SK-N-SH (cell line): ENCODE measurements around the gene RBBP8NL. TPM values are rescaled to one million over a fixed set of nuclear protein-coding genes. Genes with fewer than 3 reads are reported as not detected.

Source experiments
- CTCF ChIA-PET: fragments of 300-600, 350-600 bp; formaldehyde crosslinking; extraction: SDS; loops from one replicate; lab custom pipeline; 2021; lab: Yijun Ruan, JAX
- POLR2A ChIA-PET: fragments of 350-600 bp; sonication (Branson Sonifier 250); formaldehyde crosslinking; extraction: SDS; loops from one replicate; lab custom pipeline; 2020; ENCODE audit warnings: antibody characterized with exemption, inconsistent platforms; lab: Yijun Ruan, JAX
- DNase-seq: peaks from one replicate; pipeline ENCODE4 v3.0.0; 2012
- H2AFZ ChIP-seq: fragments of 200-600 bp; sonication (generic); 2 replicates; pipeline ENCODE4 v1.8.1; 2016; ENCODE audit warnings: antibody characterized with exemption, mild to moderate bottlenecking, low read depth
- H3F3A ChIP-seq: fragments of 200-600 bp; sonication (generic); replicated peaks from 2 replicates; pipeline ENCODE3; 2016; ENCODE audit warnings: antibody characterized with exemption, mild to moderate bottlenecking; ENCODE audit not compliant: insufficient read depth
- H3K27ac ChIP-seq, 2 experiments: fragments of 200-500 bp in 1 of 2; fragments of 200-600 bp in 1 of 2; sonication (Bioruptor generic) in 1 of 2; sonication (generic), shearing (Covaris generic) in 1 of 2; 2 replicates each; pipeline versions ENCODE4 v1.5.1 to v1.6.1; 2014 to 2016; ENCODE audit warnings: low read depth in 2 of 2, inconsistent platforms in 1 of 2, low read length in 1 of 2, mild to moderate bottlenecking in 1 of 2, mixed read lengths in 1 of 2
- H3K27me3 ChIP-seq: fragments of 200-600 bp; sonication (generic), shearing (Covaris generic); 2 replicates; pipeline ENCODE4 v1.6.1; 2016; ENCODE audit warnings: mixed run types; ENCODE audit not compliant: insufficient read depth
- H3K36me3 ChIP-seq, 2 experiments: fragments of 200-500 bp in 1 of 2; fragments of 200-600 bp in 1 of 2; sonication (Bioruptor generic) in 1 of 2; sonication (generic) in 1 of 2; replicated peaks in 1 of 2; 2 replicates each; pipeline versions ENCODE3 to v1.5.1; 2014 to 2016; ENCODE audit warnings: low read length in 1 of 2, mild to moderate bottlenecking in 1 of 2; ENCODE audit not compliant: insufficient read depth in 2 of 2, control insufficient read depth in 1 of 2
- H3K4me1 ChIP-seq, 2 experiments: fragments of 200-500 bp in 1 of 2; fragments of 200-600 bp in 1 of 2; sonication (Bioruptor generic) in 1 of 2; sonication (generic), shearing (Covaris generic) in 1 of 2; 2 replicates each; pipeline versions ENCODE4 v1.5.1 to v1.6.1; 2014 to 2016; ENCODE audit warnings: low read depth in 1 of 2, low read length in 1 of 2, mixed run types in 1 of 2; ENCODE audit not compliant: insufficient read depth in 2 of 2, control insufficient read depth in 1 of 2
- H3K4me2 ChIP-seq: fragments of 200-600 bp; sonication (generic), shearing (Covaris generic); 2 replicates; pipeline ENCODE4 v1.6.1; 2017; ENCODE audit warnings: mixed run types
- H3K4me3 ChIP-seq, 2 experiments: fragments of 200-500 bp in 1 of 2; fragments of 200-600 bp in 1 of 2; sonication (Bioruptor generic) in 1 of 2; sonication (generic), shearing (Covaris generic) in 1 of 2; 2 replicates each; pipeline versions ENCODE4 v1.5.1 to v1.8.1; 2014 to 2016; ENCODE audit warnings: low read depth in 2 of 2, inconsistent platforms in 1 of 2, low read length in 1 of 2, mild to moderate bottlenecking in 1 of 2, mixed read lengths in 1 of 2, moderate library complexity in 1 of 2
- H3K79me2 ChIP-seq: fragments of 200-600 bp; sonication (generic); 2 replicates; pipeline ENCODE4 v1.8.1; 2017; ENCODE audit warnings: mild to moderate bottlenecking; ENCODE audit not compliant: insufficient read depth
- H3K9ac ChIP-seq: fragments of 200-600 bp; sonication (generic); 2 replicates; pipeline ENCODE4 v1.6.1; 2017; ENCODE audit warnings: mixed run types
- H3K9me2 ChIP-seq: fragments of 200-600 bp; sonication (generic); 2 replicates; pipeline ENCODE4 v1.6.1; 2017; ENCODE audit warnings: mixed run types
- H3K9me3 ChIP-seq: fragments of 200-600 bp; sonication (generic); 2 replicates; pipeline ENCODE4 v1.6.1; 2017; ENCODE audit warnings: mixed run types, mild to moderate bottlenecking, moderate library complexity
- H4K20me1 ChIP-seq: fragments of 200-600 bp; sonication (generic); 2 replicates; pipeline ENCODE4 v1.6.1; 2017; ENCODE audit warnings: mild to moderate bottlenecking, mixed run types; ENCODE audit not compliant: insufficient read depth
- ELF1 ChIP-seq: IDR thresholded peaks from 2 replicates; pipeline ENCODE4 v1.4.0; 2012
- EP300 ChIP-seq, 2 experiments: IDR thresholded peaks; 2 replicates each; pipeline versions ENCODE4 v1.4.0 to v1.6.1; 2012; ENCODE audit warnings: borderline replicate concordance in 1 of 2, low read depth in 1 of 2, low read length in 1 of 2
- FOSL2 ChIP-seq: IDR thresholded peaks from 2 replicates; pipeline ENCODE4 v1.4.0; 2012; ENCODE audit warnings: low read depth, mild to moderate bottlenecking, moderate library complexity, borderline replicate concordance
- FOXM1 ChIP-seq: IDR thresholded peaks from 2 replicates; pipeline ENCODE4 v1.4.0; 2012; ENCODE audit warnings: low read depth, mild to moderate bottlenecking
- GABPA ChIP-seq: IDR thresholded peaks from 2 replicates; pipeline ENCODE4 v1.4.0; 2012; ENCODE audit warnings: low read depth, mild to moderate bottlenecking
- GATA2 ChIP-seq: sonication (generic); formaldehyde crosslinking; IDR thresholded peaks from 2 replicates; pipeline ENCODE4 v1.5.0; 2020; ENCODE audit warnings: mild to moderate bottlenecking, missing genetic modification reagents
- MAX ChIP-seq: IDR thresholded peaks from 2 replicates; pipeline ENCODE4 v1.4.0; 2012; ENCODE audit warnings: low read depth
- MEF2A ChIP-seq: IDR thresholded peaks from 2 replicates; pipeline ENCODE4 v1.4.0; 2012; ENCODE audit warnings: low read depth, borderline replicate concordance
- MXI1 ChIP-seq: IDR thresholded peaks from 2 replicates; pipeline ENCODE4 v1.6.1; 2012; ENCODE audit warnings: mild to moderate bottlenecking, low read depth, low read length, improper control_type of control experiment
- PBX3 ChIP-seq: IDR thresholded peaks from 2 replicates; pipeline ENCODE4; 2012
- POLR2AphosphoS5 ChIP-seq: IDR thresholded peaks from 2 replicates; pipeline ENCODE4 v1.6.1; 2012; ENCODE audit warnings: low read depth, low read length
- REST ChIP-seq: IDR thresholded peaks from 2 replicates; pipeline ENCODE4 v1.6.1; 2012; ENCODE audit warnings: mild to moderate bottlenecking, low read depth, low read length, moderate library complexity
- RFX5 ChIP-seq: IDR thresholded peaks from 2 replicates; pipeline ENCODE4 v1.6.1; 2012; ENCODE audit warnings: mild to moderate bottlenecking, improper control_type of control experiment, low read length
- SIN3A ChIP-seq: IDR thresholded peaks from 2 replicates; pipeline ENCODE4 v1.6.1; 2012; ENCODE audit warnings: low read depth, mild to moderate bottlenecking, low read length, moderate library complexity, borderline replicate concordance
- TAF1 ChIP-seq: IDR thresholded peaks from 2 replicates; pipeline ENCODE4 v1.6.1; 2012; ENCODE audit warnings: low read depth, mild to moderate bottlenecking, low read length, moderate library complexity, borderline replicate concordance
- TCF12 ChIP-seq: IDR thresholded peaks from 2 replicates; pipeline ENCODE4 v1.4.0; 2012
- TEAD4 ChIP-seq: IDR thresholded peaks from 2 replicates; pipeline ENCODE4 v1.4.0; 2012; ENCODE audit warnings: mild to moderate bottlenecking, borderline replicate concordance; ENCODE audit not compliant: insufficient read depth
- USF2 ChIP-seq: fragments of 150-350 bp; IDR thresholded peaks from 2 replicates; pipeline ENCODE4 v1.6.1; 2017; ENCODE audit warnings: antibody characterized with exemption, low read length, low read depth, borderline replicate concordance
- ZBTB33 ChIP-seq: IDR thresholded peaks from 2 replicates; pipeline ENCODE4 v1.4.0; 2012; ENCODE audit warnings: low read depth, borderline replicate concordance
- WGBS: methylation state at CpG from one replicate; pipeline ENCODE4 v1.1.6; 2017; ENCODE audit warnings: low lambda C conversion rate; 5-methylcytosine and 5-hydroxymethylcytosine counted together
- polyA plus RNA-seq, 3 experiments: library from polyadenylated mRNA; depleted of rRNA; stranded (reverse); fragments of >200 nt; gene quantifications; 2 replicates each; pipeline ENCODE4 v1.2.3, GENCODE V29; 2012

Gene RBBP8NL
- polyA plus RNA-seq, 1 of the 3 experiments (the other 2 are of a cell fraction) = not detected

GRCh38 chr20:62381842-62382241, 45.5 kb downstream of the RBBP8NL start:
- H3K27me3 ChIP-seq = no peaks in the 10 kb centered on the region
- peaks cover 57% of the 10 kb centered on the region for H3K79me2 ChIP-seq
- H4K20me1 ChIP-seq = peaks cover 9% of the 10 kb centered on the region; the same call in 1 of the 2 replicates
- POLR2A ChIA-PET = interaction anchor here (1.0 to 1.5 kb wide), 2 partner anchors 13 to 15 kb away, joined by 4 to 8 read pairs; partner anchors contain the start of gene LAMA5
- no peak overlapping the region for H3K9ac ChIP-seq
- no peak for DNase-seq
- H3K4me2 ChIP-seq = no peak overlapping the region
- peaks cover 3 to 10% of the 10 kb centered on the region in 2 experiments for H3K36me3 ChIP-seq
- peaks cover 16% of the 10 kb centered on the region for H3F3A ChIP-seq
- H3K9me3 ChIP-seq = no peaks in the 10 kb centered on the region
- no peaks in the 10 kb centered on the region for H3K9me2 ChIP-seq
- peak overlapping the region in 1 of 2 experiments; percentile 52; a peak in 1 of 4 replicates for H3K27ac ChIP-seq
- 94% methylated on average over 6 of the region's 6 CpGs for WGBS
- H3K4me3 ChIP-seq = no peak overlapping the region
- no peak overlapping the region for H2AFZ ChIP-seq
- CTCF ChIA-PET = interaction anchor here (0.7 to 5.6 kb wide), 17 partner anchors 14 to 371 kb away, joined by 3 to 127 read pairs (median 6); partner anchors contain the start of genes ADRM1, LAMA5 and OSBPL2
- TF ChIP-seq TCF12 (no peak), PBX3 (no peak), MEF2A (no peak), USF2 (no peak), FOXM1 (no peak), MXI1 (no peak), TEAD4 (no peak), RFX5 (no peak), EP300 (IDR thresholded peaks at IDR 0.05; ENCODE audit: borderline replicate concordance in 1 of 2, low read depth in 1 of 2, low read length in 1 of 2) (no peak), SIN3A (no peak), GABPA (no peak), POLR2AphosphoS5 (no peak), ZBTB33 (no peak), MAX (no peak), TAF1 (no peak), REST (no peak), FOSL2 (no peak), ELF1 (no peak), GATA2 (CRISPR knock-in tag) (no peak)
- H3K4me1 ChIP-seq = peaks cover 7 to 16% of the 10 kb centered on the region in 2 experiments; a peak in 2 of 4 replicates
